MG63 (cell line): ENCODE results near the gene RNF146. TPM values are rescaled to one million over a fixed set of nuclear protein-coding genes. Genes with fewer than 3 reads are reported as not detected.
"Not testable (repeated sequence)": the region's sequence is repeated elsewhere in the genome, so short reads cannot be mapped to it uniquely, and the experiment has no call there.

ENCODE experiments used
- DNase-seq: peaks from one replicate; pipeline ENCODE4 v3.0.0-alpha.2; 2020
- H3K27me3 ChIP-seq: fragments of 250-450 bp; sonication (Bioruptor Pico); 2 replicates; pipeline ENCODE4 v1.5.1; 2020; ENCODE audit warnings: mild to moderate bottlenecking, moderate library complexity
- H3K36me3 ChIP-seq: fragments of 250-450 bp; sonication (Bioruptor Pico); 2 replicates; pipeline ENCODE4 v1.5.1; 2020; ENCODE audit warnings: mild to moderate bottlenecking, moderate library complexity
- H3K4me3 ChIP-seq: fragments of 250-450 bp; sonication (Bioruptor Pico); 2 replicates; pipeline ENCODE4 v1.5.1; 2020; ENCODE audit warnings: mild to moderate bottlenecking, moderate library complexity
- H3K9me3 ChIP-seq: fragments of 250-450 bp; sonication (Bioruptor Pico); 2 replicates; pipeline ENCODE4 v1.5.1; 2020; ENCODE audit warnings: mild to moderate bottlenecking, moderate library complexity
- total RNA-seq: library from RNA; depleted of rRNA; stranded (reverse); fragments of >200 nt; shearing (Covaris generic); gene quantifications from 2 replicates; pipeline ENCODE4 v1.2.3, GENCODE V29; 2014; ENCODE audit warnings: low replicate concordance; rRNA removed

RNF146 gene
- total RNA-seq, 1 experiment from 2014 or later = 18.1 TPM

DNA sequence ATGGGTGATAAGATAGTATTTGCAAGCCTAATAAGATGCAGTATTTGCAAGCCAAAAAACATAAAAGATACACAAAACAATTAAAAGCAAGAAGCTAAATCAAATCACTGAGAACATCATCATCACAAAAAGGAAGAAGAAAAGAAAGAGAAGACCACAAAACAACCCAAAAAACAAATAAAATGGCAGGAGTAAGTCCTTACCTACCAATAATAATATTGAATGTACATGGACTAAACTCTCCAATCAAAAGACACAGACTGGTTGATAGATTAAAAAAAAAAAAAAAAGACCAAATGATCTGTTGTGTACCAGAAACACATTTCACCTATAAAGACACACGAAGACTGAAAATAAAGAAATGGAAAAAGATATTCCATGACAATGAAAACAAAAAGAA is 39.1 kb downstream of the RNF146 start:
- H3K4me3 ChIP-seq = no peak overlapping the region
- H3K27me3 ChIP-seq = no peaks in the 10 kb centered on the region
- DNase-seq = no peak
- H3K9me3 ChIP-seq = peaks cover 12% of the 10 kb centered on the region
- peaks cover 43% of the 10 kb centered on the region for H3K36me3 ChIP-seq

DNA sequence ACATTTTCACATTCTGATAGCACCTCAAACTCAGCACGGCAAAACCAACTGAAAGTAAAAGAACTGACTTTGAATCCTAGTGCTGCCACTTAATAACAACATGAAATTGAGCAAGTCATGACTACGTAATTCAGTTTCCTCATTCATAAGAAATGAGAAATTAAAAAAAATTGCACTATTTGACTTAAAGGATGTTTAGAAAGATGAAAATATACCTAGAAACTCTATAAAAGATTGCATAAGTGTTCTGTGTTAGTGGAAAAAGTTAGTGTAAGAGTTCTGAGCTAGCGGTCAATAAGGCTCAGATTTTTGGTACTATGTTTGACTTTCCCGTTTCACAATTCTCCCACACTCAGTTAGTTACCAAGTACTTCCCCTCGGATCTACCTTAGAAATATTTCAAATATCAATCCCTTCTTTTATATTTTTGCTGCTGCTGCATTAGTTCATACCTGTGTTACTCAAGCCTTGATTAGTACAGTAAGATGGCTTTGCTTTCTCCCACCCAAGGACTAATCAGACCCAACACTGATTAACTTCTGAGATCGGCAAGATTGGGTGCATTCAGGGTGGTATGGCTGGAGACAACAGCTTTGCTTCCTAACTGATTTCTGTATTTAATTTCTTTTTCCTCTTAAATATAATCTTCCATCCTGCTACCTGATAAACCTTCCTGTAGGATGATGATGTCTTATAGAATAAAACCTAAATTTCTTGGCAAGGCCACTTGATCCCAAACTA is 50.9 kb downstream of the RNF146 start:
- Histone ChIP-seq H3K4me3 (no peak overlapping the region), H3K9me3 (no peaks in the 10 kb centered on the region), H3K36me3 (peaks cover 44% of the 10 kb centered on the region), H3K27me3 (no peaks in the 10 kb centered on the region)
- DNase-seq = no peak

DNA sequence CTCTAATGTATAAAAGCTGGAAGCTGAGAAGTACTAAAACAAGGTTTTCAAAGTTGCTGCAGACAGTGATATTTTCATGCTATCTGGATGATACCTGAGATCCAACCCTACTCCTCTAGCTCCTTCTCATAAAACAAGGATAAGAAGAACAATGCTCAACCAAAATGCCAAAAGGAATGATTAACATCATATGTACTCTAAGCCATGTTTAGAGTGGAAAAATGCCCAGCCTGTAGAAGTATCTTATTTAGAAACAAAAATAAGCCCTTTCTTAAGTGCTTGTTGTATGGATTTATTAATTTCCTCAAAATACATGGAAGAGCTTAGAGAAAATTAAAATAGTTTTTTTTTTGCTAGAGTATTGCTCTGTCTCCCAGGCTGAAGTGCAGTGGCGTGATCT is 53.0 kb downstream of the RNF146 start:
- no peak for DNase-seq
- peaks cover 40% of the 10 kb centered on the region for H3K36me3 ChIP-seq
- H3K4me3 ChIP-seq = no peak overlapping the region
- no peaks in the 10 kb centered on the region for H3K27me3 ChIP-seq
- no peaks in the 10 kb centered on the region for H3K9me3 ChIP-seq

DNA sequence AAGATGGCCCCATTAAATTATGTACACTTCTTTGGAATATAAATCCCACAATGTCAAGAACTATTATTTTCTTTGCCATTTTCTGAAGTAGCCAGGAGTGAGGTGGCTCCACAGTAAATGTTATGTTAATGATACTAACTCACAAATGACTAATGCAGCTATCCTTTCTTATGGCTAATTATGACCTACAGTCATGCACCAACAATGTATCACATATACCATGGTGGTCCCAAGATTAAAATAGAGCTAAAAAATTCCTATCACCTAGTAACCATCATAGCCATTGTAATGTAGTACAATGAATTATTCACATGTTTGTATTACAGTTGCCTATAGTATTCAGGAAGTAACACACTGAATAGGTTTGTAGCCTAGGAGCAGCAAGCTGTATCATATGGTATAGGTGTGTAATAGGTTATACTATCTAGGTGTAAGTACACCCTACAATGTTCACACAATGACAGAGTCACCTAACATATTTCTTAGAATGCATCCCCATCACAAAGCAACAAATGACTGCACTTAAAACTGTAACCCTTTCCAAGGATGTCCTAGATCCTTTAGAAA is 61.5 kb downstream of the RNF146 start:
- H3K27me3 ChIP-seq = no peaks in the 10 kb centered on the region
- H3K9me3 ChIP-seq = no peaks in the 10 kb centered on the region
- peaks cover 54% of the 10 kb centered on the region for H3K36me3 ChIP-seq
- no peak for DNase-seq
- H3K4me3 ChIP-seq = no peak overlapping the region

DNA sequence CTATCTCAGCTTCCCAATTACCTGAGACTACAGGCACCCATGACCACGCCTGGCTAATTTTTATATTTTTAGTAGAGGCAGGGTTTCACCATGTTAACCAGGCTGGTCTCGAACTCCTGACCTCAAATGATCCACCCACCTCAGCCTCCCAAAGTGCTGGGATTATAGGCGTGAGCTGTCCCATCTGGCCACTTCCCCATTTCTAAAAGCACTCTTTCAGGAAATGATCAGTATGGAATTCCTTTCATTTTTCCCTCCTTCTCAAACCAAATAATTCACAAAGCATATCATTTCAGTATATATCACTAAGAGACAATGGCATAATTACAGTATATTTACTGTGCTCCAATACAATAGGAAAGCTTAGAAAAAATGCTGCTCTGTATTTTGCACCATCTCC is 64.6 kb downstream of the RNF146 start:
- H3K36me3 ChIP-seq = peaks cover 34% of the 10 kb centered on the region
- not testable (repeated sequence) for DNase-seq, H3K9me3 ChIP-seq, H3K27me3 ChIP-seq, H3K4me3 ChIP-seq

DNA sequence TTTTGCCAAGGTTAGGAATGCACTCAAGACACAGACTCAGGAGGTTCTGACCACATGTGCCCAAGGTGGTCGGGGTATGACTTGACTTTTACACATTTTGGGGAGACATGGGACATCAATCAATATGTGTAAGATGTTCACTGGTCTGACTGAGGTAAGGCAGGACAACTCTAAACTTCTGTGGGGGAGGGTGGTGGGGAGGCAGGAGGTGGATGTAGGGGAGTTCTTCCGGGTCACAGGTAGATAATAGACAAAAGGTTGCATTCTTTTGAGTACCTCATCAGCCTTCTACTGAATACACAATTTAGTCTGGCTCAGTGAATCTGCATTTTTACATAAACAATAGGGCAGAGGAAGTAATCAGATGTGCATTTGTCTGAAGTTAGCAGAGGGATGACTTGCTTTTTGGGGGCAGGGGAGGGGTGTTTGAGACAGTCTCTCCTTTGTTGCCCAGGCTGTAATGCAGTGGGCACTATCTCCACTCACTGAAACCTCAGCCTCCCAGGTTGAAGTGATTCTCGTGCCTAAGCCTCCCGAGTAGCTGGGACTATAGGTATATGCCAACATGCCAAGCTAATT is 65.8 kb downstream of the RNF146 start:
- no peak for DNase-seq
- H3K27me3 ChIP-seq = no peaks in the 10 kb centered on the region
- H3K4me3 ChIP-seq = no peak overlapping the region
- H3K9me3 ChIP-seq = no peaks in the 10 kb centered on the region
- H3K36me3 ChIP-seq = peaks cover 26% of the 10 kb centered on the region

Other genes with a start within 250 kb of the RNF146 start
- gene RSPO3, start 148.2 kb upstream of the RNF146 start, total RNA-seq = not detected in 2 replicates
- 18.1 and 21.8 TPM in 2 replicates for gene ECHDC1, start 76.7 kb downstream of the RNF146 start, total RNA-seq
- gene KIAA0408, start 192.5 kb downstream of the RNF146 start, total RNA-seq = not detected in 2 replicates